Activated T-cell treated with anti-CD3 and anti-CD28 coated beads for 4 hours (primary cell): ENCODE measurements around the gene TRIM51G.
"Not testable (repeated sequence)": the region's sequence is repeated elsewhere in the genome, so short reads cannot be mapped to it uniquely, and the experiment has no call there.

ENCODE experiments used
- DNase-seq: peaks from one replicate; pipeline ENCODE4 v3.0.0-alpha.2; 2020

The TRIM51G gene, protein sequence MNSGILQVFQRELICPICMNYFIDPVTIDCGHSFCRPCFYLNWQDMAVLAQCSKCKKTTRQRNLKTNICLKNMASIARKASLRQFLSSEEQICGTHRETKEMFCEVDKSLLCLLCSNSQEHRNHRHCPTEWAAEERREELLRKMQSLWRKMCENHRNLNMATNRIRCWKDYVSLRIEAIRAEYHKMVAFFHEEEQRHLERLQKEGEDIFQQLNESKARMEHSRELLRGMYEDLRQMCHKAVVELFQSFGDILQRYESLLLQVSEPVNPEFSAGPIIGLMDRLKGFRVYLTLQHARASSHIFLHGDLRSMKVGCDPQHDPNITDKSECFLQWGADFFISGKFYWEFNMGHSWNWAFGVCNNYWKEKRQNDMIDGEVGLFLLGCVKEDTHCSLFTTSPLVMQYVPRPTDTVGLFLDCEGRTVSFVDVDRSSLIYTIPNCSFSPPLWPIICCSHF

DNA sequence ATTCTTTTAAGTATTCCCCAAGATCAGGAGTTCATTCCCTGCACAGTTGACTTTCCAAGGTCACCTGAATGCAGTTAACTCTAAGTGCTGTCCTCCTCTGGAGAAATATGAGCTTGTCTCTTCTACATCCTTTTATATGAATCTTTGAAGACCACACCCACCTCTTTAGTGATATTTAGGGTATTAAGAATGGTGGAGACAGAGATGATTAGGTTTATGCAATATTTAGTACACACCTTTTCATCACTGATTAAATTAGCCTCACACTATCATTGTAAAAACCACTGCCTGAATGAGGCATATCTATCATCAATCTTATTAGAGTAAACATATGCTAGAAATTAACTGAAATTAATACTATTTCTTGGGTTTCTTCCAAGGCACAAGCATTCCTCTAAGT, at the start of gene TRIM51G:
TSS of gene TRIM51G (minus strand) at position 101 of the 400 bp plus-strand sequence. CDS start 2,190 bp downstream, outside the sequence.
- DNase-seq: not testable (repeated sequence)

DNA sequence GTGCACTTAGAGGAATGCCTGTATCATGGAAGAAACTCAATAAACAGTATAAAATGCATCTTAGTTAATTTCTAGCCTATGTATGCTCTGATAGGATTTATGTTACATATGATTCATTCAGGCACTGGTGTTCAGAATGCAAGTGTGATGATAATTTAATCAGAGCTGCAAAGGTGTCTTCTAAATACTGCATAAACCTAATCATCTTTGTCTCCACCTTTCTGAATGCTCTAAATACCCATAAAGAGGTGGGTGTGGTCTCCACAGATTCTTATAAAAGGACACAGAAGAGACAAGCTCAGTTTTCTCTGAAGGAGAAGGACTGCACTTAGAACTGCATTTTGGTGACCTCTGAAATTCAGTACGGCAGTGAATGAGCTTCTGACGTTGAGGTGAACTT, 44.8 kb upstream of the TRIM51G start, which contains the start of gene TRIM49B:
TSS of gene TRIM49B (plus strand) at position 301 of the 400 bp plus-strand sequence. CDS start 2,777 bp downstream, outside the sequence.
- DNase-seq: not testable (repeated sequence)

DNA sequence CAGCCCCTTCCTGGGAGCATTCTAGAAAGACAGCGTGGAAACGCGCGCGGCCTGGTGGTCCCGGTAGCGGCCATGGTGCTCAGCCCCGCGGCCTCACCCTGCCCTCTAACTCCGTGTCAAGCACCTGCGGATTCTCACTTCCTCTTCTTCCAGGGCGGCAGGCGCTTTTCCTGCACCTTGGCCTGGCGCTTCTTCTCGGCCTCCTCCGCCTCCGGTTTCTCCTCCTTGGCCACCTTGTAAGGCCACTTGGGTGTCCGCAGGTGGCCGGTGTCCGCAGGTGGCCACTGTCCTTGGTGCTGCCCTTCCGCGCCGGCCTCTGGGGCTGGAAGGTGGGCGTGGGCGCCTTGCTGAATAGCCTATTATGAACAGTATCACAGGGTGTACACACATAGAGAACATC, 15.1 kb downstream of the TRIM51G start:
- DNase-seq: not testable (repeated sequence)

DNA sequence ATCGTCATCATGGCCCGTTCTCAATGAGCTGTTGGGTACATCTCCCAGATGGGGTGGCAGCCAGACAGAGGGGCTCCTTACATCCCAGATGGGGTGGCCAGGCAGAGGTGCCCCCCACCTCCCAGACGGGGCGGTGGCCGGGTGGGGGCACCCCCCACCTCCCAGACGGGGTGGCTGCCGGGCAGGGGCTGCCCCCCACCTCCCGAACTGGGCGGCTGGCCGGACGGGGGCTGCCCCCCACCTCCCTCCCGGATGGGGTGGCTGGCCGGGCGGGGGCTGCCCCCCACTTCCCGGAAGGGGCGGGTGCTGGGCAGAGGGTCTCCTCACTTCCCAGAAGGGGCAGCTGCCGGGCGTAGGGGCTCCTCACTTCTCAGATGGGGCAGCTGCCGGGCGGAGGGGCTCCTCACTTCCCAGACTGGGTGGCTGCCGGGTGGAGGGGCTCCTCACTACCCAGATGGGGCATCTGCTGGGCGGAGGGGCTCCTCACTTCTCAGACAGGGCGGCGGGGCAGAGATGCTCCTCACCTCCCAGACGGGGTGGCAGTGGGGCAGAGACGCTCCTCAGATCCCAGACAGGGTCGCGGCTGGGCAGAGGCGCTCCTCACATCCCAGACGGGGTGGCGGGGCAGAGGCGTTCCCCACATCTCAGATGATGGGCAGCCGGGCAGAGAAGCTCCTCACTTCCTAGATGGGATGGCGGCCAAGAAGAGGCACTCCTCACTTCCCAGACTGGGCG, 28.2 kb downstream of the TRIM51G start:
- not testable (repeated sequence) for DNase-seq

DNA sequence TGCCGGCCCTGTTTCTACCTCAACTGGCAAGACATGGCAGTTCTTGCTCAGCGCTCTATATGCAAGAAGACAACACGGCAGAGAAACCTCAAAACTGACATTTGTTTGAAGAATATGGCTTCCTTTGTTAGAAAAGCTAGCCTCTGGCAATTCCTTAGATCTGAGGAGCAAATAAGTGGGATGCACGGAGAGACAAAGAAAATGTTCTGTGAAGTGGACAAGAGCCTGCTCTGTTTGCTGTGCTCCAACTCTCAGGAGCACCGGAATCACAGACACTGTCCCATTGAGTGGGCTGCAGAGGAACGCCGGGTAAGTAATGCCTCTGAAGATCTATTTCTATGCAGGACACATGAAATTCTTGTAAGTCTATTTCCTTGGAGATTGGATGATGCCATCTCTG, 37.9 kb downstream of the TRIM51G start:
- not testable (repeated sequence) for DNase-seq
